Dendritic cell treated with granulocyte-macrophage colony-stimulating factor and Interleukin-4, amounts not matched to agents 40 ng/mL and 50 ng/mL, for 4 days (primary cell): Measurements from ENCODE around the gene ATG101.

Source experiments
- H3K27ac Mint-ChIP-seq: one replicate; pipeline ENCODE4 v1.8.0; 2022; ENCODE audit warnings: mild to moderate bottlenecking, mixed read lengths
- H3K27me3 Mint-ChIP-seq: one replicate; pipeline ENCODE4 v1.8.0; 2022; ENCODE audit warnings: mild to moderate bottlenecking, mixed read lengths
- H3K36me3 Mint-ChIP-seq: one replicate; pipeline ENCODE4 v1.8.0; 2022; ENCODE audit warnings: low read depth, mixed read lengths
- H3K4me1 Mint-ChIP-seq: one replicate; pipeline ENCODE4 v1.8.0; 2022; ENCODE audit warnings: low read depth, mixed read lengths
- H3K4me3 Mint-ChIP-seq: one replicate; pipeline ENCODE4 v1.8.0; 2022; ENCODE audit warnings: mild to moderate bottlenecking, moderate library complexity, mixed read lengths
- H3K9me3 Mint-ChIP-seq: one replicate; pipeline ENCODE4 v1.8.0; 2022; ENCODE audit warnings: mixed read lengths
- intact Hi-C: fragments of 100-400 bp; cut with micrococcal nuclease; formaldehyde crosslinking; loops from one replicate; pipeline ENCODE4 v1.15.0; 2022

Gene ATG101

GRCh38 chr12:52049286-52049685 lies 20.5 kb upstream of the ATG101 start:
- H3K27ac Mint-ChIP-seq, result peak overlapping the region; percentile 89
- H3K9me3 Mint-ChIP-seq, result no peaks in the 10 kb centered on the region
- H3K4me3 Mint-ChIP-seq, result no peak overlapping the region
- no peaks in the 10 kb centered on the region for H3K36me3 Mint-ChIP-seq
- intact Hi-C loops, result no loop called here
- H3K27me3 Mint-ChIP-seq, result peaks cover 32% of the 10 kb centered on the region
- H3K4me1 Mint-ChIP-seq, result peaks cover 66% of the 10 kb centered on the region

- Mint-ChIP-seq H3K4me1 (peaks cover 62% of the 10 kb centered on the region), H3K9me3 (no peaks in the 10 kb centered on the region), H3K4me3 (peak overlapping the region; percentile 1), H3K27ac (peak overlapping the region; percentile 89), H3K36me3 (no peaks in the 10 kb centered on the region), H3K27me3 (peaks cover 35% of the 10 kb centered on the region)
- intact Hi-C loops, result loop anchor here (2.0 kb wide), 1 partner anchor 25 kb away; no protein-coding TSS in a partner anchor
Measured at GRCh38 chr12:52049688-52050087, 20.1 kb upstream of the ATG101 start.

GRCh38 chr12:52050116-52050757 lies 19.5 kb upstream of the ATG101 start:
- H3K36me3 Mint-ChIP-seq, result no peaks in the 10 kb centered on the region
- H3K9me3 Mint-ChIP-seq, result no peaks in the 10 kb centered on the region
- peaks cover 57% of the 10 kb centered on the region for H3K4me1 Mint-ChIP-seq
- peak overlapping the region; percentile 89 for H3K27ac Mint-ChIP-seq
- peak overlapping the region; percentile 81 for H3K4me3 Mint-ChIP-seq
- intact Hi-C loops, result loop anchor here (2.0 kb wide), 1 partner anchor 25 kb away; no protein-coding TSS in a partner anchor
- H3K27me3 Mint-ChIP-seq, result peaks cover 36% of the 10 kb centered on the region

- Mint-ChIP-seq H3K4me3 (peak within 1 kb of the TSS; percentile 81), H3K27me3 (peaks cover 36% of the 10 kb centered on the region), H3K27ac (peak within 1 kb of the TSS; percentile 89), H3K4me1 (peaks cover 50% of the 10 kb centered on the region), H3K36me3 (no peaks in the 10 kb centered on the region), H3K9me3 (no peaks in the 10 kb centered on the region)
- intact Hi-C loops, result loop anchor here (1.0 to 2.0 kb wide), 3 partner anchors 18 to 26 kb away; partner anchors contain the start of gene ATG101
Measured at GRCh38 chr12:52050758-52051541, 18.8 kb upstream of the ATG101 start, which contains the start of gene NR4A1. NR4A1 (plus strand) TSS chr12:52051442; CDS start chr12:52054329, 2,887 bp downstream.

- intact Hi-C loops, result no loop called here
- Mint-ChIP-seq H3K4me1 (peaks cover 33% of the 10 kb centered on the region), H3K9me3 (no peaks in the 10 kb centered on the region), H3K4me3 (no peak overlapping the region), H3K27me3 (peaks cover 36% of the 10 kb centered on the region), H3K27ac (no peak overlapping the region), H3K36me3 (peaks cover 5% of the 10 kb centered on the region)
Measured at GRCh38 chr12:52052468-52053186, 17.2 kb upstream of the ATG101 start.

- Mint-ChIP-seq H3K27me3 (peaks cover 36% of the 10 kb centered on the region), H3K4me1 (peaks cover 33% of the 10 kb centered on the region), H3K9me3 (no peaks in the 10 kb centered on the region), H3K27ac (no peak overlapping the region), H3K4me3 (no peak overlapping the region), H3K36me3 (peaks cover 5% of the 10 kb centered on the region)
- intact Hi-C loops, result no loop called here
Measured at GRCh38 chr12:52053536-52054209, 16.1 kb upstream of the ATG101 start.

GRCh38 chr12:52054231-52054832 lies 15.4 kb upstream of the ATG101 start:
- peaks cover 30% of the 10 kb centered on the region for H3K4me1 Mint-ChIP-seq
- no peak overlapping the region for H3K27ac Mint-ChIP-seq
- intact Hi-C loops, result no loop called here

GRCh38 chr12:52054833-52055730 lies 14.7 kb upstream of the ATG101 start:
- peaks cover 22% of the 10 kb centered on the region for H3K4me1 Mint-ChIP-seq
- H3K9me3 Mint-ChIP-seq, result no peaks in the 10 kb centered on the region
- H3K4me3 Mint-ChIP-seq, result no peak overlapping the region
- peaks cover 24% of the 10 kb centered on the region for H3K27me3 Mint-ChIP-seq
- H3K27ac Mint-ChIP-seq, result no peak overlapping the region
- H3K36me3 Mint-ChIP-seq, result peaks cover 5% of the 10 kb centered on the region
- intact Hi-C loops, result no loop called here

More at GRCh38 chr12:52054231-52054832, 15.4 kb upstream of the ATG101 start:
- no peak overlapping the region for H3K4me3 Mint-ChIP-seq
- peaks cover 32% of the 10 kb centered on the region for H3K27me3 Mint-ChIP-seq
- H3K36me3 Mint-ChIP-seq, result peaks cover 5% of the 10 kb centered on the region
- no peaks in the 10 kb centered on the region for H3K9me3 Mint-ChIP-seq

GRCh38 chr12:52055731-52056711 lies 13.8 kb upstream of the ATG101 start:
- Mint-ChIP-seq H3K27me3 (peaks cover 19% of the 10 kb centered on the region), H3K27ac (no peak overlapping the region), H3K4me1 (peaks cover 15% of the 10 kb centered on the region), H3K4me3 (no peak overlapping the region), H3K36me3 (peaks cover 5% of the 10 kb centered on the region), H3K9me3 (no peaks in the 10 kb centered on the region)
- intact Hi-C loops, result no loop called here

- peaks cover 13% of the 10 kb centered on the region for H3K27me3 Mint-ChIP-seq
- peaks cover 5% of the 10 kb centered on the region for H3K36me3 Mint-ChIP-seq
- H3K27ac Mint-ChIP-seq, result no peak overlapping the region
- peaks cover 5% of the 10 kb centered on the region for H3K4me1 Mint-ChIP-seq
- intact Hi-C loops, result no loop called here
- no peak overlapping the region for H3K4me3 Mint-ChIP-seq
- H3K9me3 Mint-ChIP-seq, result no peaks in the 10 kb centered on the region
Measured at GRCh38 chr12:52056801-52057637, 12.8 kb upstream of the ATG101 start.
